Loucy (cell line): ENCODE measurements around the gene ROMO1.

ENCODE experiments used
- CTCF ChIP-seq: fragments of 200-600 bp; sonication (generic); conservative IDR thresholded peaks from 2 replicates; pipeline ENCODE4 v1.5.1; 2014; ENCODE audit warnings: mild to moderate bottlenecking, antibody characterized with exemption, low read length
- EZH2phosphoT487 ChIP-seq: fragments of 200-600 bp; IDR thresholded peaks from 2 replicates; pipeline ENCODE4 v1.6.1; 2018; ENCODE audit warnings: antibody characterized with exemption, mild to moderate bottlenecking, moderate library complexity, borderline replicate concordance

GRCh38 chr20:35662551-35662950 is 36.7 kb upstream of the ROMO1 start:
- TF ChIP-seq CTCF (no peak), EZH2phosphoT487 (no peak)
